ENCODE results near the gene ADCYAP1R1.

The ADCYAP1R1 gene

DNA sequence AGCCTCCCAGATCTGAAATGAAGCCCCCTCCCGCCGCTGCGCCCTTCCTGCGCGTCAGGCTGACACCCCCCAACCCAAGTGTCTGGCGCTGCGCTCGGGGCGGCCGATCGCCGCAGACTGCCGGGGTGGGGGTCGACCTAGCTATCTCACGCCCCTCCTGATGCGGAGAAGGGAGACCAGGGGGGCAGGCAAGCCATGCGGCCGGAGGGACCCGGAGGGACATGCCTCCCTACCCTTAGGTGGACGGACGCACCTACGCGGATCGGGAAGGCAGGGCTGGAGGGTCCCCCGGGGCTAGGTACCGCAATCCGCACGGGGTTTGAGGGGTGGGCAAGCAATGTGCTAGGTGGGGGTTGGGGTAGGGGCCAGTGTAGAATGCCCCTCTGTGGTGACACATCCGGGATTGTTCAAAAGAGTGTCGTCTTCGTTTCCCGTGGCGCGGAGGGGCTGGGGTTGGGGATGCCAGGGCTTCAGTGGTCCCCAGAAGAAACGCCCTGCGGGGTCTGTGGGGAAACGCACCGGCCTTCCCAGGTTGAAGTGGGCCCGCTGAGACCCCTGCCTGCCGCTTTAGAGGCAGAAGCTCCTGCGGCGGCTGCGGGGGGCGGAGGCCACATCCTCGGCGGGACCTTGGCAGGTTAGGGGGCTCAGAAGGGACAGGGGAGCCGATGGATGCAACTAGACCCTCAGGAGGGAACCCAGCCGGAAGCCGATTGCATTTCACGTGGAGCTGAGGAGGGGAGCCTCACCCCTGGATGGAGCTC is 913 bp downstream of the ADCYAP1R1 start:
- no peak for TF ChIP-seq POLR2A (IDR thresholded peaks at IDR 0.05; ENCODE audit: low read depth, low read length)
- DNase-seq (ENCODE audit: insufficient read length, low spot score): no peak
- FAIRE-seq: no peak

DNA sequence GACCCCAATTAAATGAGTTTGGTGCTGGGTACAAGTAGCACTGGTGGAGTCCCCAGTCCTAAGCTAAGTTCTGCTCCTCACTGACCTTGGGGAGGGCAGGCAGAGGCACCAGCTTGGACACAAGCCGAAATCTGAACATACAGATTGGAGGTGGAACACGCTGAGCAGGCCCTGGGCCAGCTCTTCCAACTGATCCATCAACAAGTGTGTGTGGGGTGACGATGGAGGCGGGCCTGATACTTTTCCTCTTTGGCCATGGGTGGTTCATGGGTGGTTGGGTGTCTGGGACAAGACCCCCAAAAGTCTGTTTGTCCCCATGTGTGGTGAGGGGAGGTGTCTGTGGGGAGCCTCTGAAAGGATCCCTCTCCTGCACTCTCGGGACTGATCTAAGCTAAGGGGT is 1.9 kb downstream of the ADCYAP1R1 start:
- no peak for TF ChIP-seq POLR2A (IDR thresholded peaks at IDR 0.05; ENCODE audit: low read depth, low read length)
- DNase-seq (ENCODE audit: insufficient read length, low spot score) (no peak), FAIRE-seq (no peak)

DNA sequence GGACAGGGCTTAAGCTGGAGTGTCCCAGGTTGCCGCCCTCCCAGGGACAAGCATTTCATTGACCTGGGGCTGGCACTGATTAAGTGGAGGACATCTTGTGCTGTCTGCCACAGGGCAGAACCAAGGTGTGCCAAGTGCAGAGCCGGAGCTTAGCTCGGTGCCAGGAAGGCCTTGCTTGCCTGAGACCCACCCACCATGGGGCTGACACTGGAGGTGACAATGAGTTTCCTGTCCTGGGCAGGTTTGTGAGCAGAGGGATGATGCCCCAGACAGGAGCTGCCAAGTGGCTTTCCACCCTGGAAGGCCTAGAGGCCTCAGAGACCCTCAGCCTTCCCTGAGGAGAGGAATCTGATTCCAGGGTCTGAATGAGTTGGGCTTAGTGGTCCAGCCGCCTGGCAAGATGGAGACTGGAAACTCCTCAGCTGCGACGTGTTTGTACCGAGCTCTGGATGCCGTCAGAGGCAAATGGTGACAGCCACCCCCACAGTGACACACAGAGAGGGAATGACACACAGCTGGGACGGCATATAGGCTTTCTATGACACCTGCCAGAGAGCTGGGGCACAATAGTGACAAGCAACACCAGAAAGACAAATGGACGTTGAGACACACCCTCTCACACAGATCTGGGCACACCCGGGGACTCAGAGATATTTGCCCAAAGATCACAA is 2.6 kb downstream of the ADCYAP1R1 start:
- no peak for FAIRE-seq
- no peak for TF ChIP-seq POLR2A (IDR thresholded peaks at IDR 0.05; ENCODE audit: low read depth, low read length)
- no peak for DNase-seq (ENCODE audit: insufficient read length, low spot score)

DNA sequence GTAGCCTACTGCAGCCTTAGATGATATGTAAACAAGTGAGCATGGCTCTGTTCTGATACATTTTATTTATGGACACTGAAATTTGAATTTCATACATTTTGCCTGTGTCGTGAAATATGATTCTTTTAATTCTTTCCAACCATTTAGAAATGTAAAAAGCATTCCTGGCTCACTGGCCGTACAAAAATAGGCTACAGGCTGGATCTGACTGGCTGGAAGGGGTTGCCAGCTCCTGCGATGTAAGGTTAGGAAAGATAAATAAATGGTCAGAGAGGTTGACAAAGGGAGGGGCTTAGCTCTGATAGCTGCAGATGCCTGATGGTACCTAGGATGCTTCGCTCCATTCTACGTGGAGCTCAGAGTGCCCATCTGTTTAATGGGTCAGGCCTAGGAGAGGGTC is 3.4 kb downstream of the ADCYAP1R1 start:
- DNase-seq (ENCODE audit: insufficient read length, low spot score): no peak
- no peak for TF ChIP-seq POLR2A (IDR thresholded peaks at IDR 0.05; ENCODE audit: low read depth, low read length)
- FAIRE-seq: no peak

DNA sequence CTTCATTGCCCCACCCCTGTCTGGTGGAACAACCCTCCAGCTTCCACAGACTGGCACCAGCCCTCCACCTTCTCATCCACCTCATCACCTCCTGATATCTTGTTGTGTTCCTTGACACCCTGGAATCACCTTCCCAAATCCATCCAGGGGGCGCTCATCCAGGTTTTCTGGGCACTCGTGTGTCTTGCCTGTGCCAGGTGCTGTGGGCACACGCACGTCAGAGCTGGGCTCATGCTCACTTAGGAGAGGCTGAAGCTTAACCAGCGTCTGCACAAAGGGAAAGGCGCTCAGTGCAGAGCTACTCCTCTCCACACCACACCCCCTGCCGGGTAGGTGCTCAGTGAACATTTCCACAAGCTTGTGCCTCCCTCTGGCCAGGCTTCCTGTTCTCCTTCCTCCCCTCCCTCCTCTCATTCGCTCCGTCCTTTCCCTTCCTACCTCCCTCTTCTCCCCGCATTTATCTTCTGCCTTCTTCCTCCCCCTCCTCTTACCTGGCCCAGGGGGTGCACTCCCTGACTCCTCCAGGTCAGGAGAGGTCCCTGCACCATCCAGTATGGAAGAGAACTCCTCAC is 4.8 kb downstream of the ADCYAP1R1 start:
- DNase-seq (ENCODE audit: insufficient read length, low spot score) (no peak), FAIRE-seq (no peak)
- TF ChIP-seq POLR2A (IDR thresholded peaks at IDR 0.05; ENCODE audit: low read depth, low read length): no peak

DNA sequence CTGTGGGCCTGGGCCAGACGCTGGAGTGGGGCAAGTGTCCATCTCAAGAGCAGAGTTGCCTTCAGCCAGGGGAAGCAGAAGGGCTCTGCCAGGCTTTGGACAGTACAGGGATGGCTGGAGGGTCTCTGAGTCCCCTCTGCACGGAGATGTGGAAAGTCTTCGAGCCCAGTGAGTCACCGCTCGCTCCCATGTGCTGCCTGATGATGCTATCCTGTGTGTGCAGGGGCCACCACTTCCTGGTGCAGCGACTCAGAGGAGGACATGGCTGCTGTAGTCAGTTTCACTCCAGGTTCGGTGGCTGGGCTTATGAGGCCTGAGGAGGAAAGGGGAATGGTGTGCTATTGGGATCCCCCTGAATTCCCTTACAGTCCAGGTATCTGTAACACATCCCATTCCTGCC is 6.0 kb downstream of the ADCYAP1R1 start:
- FAIRE-seq (no peak), DNase-seq (ENCODE audit: insufficient read length, low spot score) (peak; percentile 61)
- TF ChIP-seq POLR2A (IDR thresholded peaks at IDR 0.05; ENCODE audit: low read depth, low read length): no peak

DNA sequence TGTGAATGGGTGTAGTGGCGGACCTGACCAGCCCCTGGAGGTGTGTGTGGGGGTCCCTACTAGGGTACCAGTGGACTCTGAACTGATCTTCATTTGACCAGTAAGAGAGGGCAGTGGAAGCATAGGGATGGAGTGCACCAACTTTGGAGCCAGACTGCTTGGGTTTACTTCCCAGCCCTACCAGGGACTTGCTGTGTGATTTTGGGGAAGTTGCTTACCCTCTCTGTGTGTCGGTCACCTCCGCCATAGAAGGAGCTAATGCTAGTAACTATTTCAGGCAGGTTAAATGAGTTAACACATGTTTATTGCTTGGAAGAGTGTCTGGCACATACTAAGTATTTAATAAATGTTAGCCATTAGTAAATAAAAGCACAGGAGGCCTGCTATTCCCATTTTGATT is 6.6 kb downstream of the ADCYAP1R1 start:
- no peak for TF ChIP-seq POLR2A (IDR thresholded peaks at IDR 0.05; ENCODE audit: low read depth, low read length)
- FAIRE-seq (no peak), DNase-seq (ENCODE audit: insufficient read length, low spot score) (no peak)

DNA sequence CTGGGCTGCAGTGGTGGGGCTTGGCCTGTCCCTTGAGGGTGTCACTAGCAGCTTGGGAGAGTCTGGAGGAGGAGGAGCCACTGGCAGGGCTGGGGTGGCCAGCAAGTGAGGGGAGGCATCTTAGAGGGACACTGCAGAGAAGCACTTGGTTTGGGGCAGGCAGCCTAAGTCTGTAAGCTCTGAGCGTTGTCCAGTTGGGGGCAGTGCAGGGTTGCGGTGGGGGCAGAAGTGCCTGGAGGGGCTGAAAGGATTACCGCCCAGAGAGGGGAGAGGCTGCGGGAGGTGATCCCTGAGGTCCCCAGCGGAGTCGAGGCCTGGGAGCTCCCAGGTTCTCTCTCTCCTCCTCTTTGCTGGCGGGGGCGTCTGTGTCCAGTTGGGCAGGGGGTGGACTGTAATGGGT is 7.4 kb downstream of the ADCYAP1R1 start:
- FAIRE-seq (no peak), DNase-seq (ENCODE audit: insufficient read length, low spot score) (no peak)
- no peak for TF ChIP-seq POLR2A (IDR thresholded peaks at IDR 0.05; ENCODE audit: low read depth, low read length)

DNA sequence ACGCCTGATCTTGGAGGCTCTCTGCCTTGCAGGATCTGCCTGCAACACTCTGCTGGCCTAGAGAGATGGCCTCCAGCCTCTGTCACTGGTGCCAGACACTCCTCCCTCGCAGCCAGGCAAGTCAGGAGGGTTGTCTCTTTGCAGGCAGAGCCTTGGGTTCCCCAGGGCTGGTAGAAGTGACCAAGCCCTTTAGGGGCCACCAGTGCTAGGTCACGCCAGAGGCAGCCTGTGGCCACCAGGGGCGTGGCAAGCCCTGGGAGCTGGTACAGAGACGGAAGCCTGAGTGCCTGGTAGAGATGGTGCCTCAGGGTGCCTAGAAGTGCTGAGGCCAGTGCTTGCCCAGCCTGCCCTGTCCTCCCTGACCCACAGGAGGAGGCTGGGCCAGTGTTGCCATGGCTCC is 9.1 kb downstream of the ADCYAP1R1 start:
- FAIRE-seq (no peak), DNase-seq (ENCODE audit: insufficient read length, low spot score) (no peak)
- TF ChIP-seq POLR2A (IDR thresholded peaks at IDR 0.05; ENCODE audit: low read depth, low read length): no peak

DNA sequence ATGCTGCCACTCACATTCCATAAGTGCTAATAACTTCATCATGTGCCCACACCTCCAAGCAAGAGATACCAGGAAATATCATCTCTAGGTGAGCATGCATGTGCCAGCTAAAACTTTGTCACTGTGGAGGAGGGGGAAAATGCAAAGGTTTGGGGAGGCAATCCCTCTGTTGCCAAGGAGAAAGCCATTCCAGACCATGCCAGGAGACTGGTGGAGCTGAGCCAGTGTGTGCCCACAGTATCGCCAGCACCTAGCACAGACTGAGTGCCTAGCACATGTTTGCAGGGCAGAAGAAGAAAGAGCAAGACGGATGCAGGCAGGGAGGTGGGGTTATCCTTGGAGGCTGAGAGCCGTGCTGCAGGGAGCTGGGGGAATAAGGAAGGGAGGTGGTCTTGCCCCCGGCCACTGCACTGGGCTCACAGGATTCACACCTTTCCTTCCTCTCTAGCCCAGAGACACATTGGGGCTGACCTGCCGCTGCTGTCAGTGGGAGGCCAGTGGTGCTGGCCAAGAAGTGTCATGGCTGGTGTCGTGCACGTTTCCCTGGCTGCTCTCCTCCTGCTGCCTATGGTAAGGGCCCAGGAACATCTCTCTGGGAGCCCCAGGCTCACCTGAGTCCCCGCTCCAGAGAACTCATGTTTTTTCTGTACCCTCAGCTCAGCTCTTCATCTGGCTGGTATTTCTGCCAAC is 10.8 kb downstream of the ADCYAP1R1 start:
- DNase-seq (ENCODE audit: insufficient read length, low spot score): no peak
- FAIRE-seq: no peak
- TF ChIP-seq POLR2A (IDR thresholded peaks at IDR 0.05; ENCODE audit: low read depth, low read length): no peak

DNA sequence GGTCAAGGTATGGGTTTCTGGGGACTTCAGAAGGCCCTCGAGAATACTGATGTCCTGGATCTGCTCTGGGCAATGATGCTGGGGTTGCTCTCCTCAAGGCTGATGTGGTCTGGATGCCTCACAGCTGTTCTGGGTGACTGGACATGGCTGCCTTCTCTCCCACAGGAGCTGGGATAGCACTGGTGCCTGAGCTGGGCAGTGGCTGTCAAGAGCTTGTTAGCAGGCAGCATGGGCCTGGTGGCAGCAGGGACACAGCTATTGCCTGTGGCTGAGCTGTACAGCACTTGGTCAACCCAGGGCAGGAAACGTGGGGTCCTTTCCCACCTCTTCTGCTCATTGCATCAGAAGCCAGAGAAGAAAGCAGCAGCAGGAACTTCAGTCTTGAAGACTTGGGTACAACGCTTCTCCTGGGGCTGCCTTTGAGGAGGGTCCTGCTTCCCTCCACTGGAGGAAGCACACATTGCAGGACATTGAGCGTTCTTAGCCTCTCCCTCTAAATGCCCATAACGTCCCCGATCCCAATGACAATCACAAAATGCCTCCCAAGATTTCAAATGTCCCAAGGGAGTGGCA is 13.0 kb downstream of the ADCYAP1R1 start:
- no peak for FAIRE-seq
- no peak for DNase-seq (ENCODE audit: insufficient read length, low spot score)
- no peak for TF ChIP-seq POLR2A (IDR thresholded peaks at IDR 0.05; ENCODE audit: low read depth, low read length)

DNA sequence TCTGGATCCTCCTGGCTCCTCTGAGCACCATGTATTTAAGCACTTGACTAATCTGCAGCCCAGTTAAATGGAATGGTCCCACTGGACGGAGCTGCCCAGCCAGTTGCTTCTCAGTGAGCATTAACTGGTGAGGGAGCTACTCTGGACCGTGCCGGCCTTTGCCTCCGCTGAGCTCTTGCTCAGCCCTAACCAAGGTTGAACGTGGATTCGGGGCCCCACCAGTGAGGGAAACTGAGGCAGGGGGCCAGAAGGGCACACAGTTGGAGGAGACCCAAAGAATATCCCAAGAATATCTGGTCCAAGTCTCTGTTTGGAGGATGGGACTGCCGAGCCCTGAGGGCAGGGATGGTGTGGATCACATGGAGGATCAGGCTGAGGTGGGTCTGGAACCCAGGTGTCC is 13.7 kb downstream of the ADCYAP1R1 start:
- no peak for DNase-seq (ENCODE audit: insufficient read length, low spot score)
- FAIRE-seq: no peak
- no peak for TF ChIP-seq POLR2A (IDR thresholded peaks at IDR 0.05; ENCODE audit: low read depth, low read length)

DNA sequence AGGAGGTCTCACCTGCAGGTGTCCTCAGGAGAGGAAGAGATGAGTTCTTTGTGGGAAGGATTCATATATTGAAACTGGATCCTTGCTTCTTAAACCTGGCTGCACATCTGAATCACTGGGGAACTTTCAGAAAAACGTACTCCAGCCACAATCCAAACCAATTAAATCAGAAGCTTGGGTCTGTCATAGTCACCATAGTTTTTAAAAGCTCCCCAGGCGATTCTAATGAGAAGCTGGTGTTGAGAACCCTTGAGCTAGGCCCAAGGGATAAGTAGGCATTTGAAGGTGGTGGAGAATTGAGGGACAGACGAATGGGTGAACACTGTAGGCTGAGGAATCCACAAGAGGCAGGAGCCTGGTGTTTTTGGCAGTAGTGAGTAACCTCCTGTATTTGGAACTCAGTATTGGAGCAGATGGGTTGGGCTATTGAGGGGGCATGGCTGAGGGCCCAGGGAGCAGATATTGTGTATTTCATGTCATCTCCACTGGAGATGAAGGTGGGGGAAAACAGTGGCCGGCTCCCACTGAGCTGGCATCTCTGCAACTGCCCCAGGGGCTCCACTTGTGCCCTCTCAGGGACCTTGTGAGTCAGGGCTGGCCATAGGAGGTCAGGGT is 14.5 kb downstream of the ADCYAP1R1 start:
- no peak for TF ChIP-seq POLR2A (IDR thresholded peaks at IDR 0.05; ENCODE audit: low read depth, low read length)
- DNase-seq (ENCODE audit: insufficient read length, low spot score) (no peak), FAIRE-seq (no peak)

DNA sequence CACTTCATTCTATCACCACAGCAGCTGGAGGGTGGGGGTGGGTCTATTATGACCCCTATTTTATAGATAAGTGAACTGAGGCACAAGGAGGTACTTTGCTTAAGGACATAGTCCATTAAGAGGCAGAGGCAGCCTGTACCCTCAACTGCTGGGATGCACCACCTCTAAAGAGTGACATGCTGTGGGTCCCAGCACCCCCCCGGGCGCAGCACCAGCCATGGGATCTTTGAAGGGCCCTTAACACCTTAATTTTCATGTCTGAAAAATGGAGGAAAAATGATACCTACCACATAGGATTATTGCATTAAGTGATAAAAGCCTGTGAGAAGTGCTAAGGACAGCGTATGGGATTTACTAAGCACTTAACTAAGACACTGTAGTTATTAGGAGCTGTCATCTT is 15.4 kb downstream of the ADCYAP1R1 start:
- TF ChIP-seq POLR2A (IDR thresholded peaks at IDR 0.05; ENCODE audit: low read depth, low read length): no peak
- FAIRE-seq: no peak
- no peak for DNase-seq (ENCODE audit: insufficient read length, low spot score)
